Coronary artery (tissue), 2 donors: ENCODE measurements around the gene IFT81.
"Not testable (repeated sequence)": the region's sequence is repeated elsewhere in the genome, so short reads cannot be mapped to it uniquely, and the experiment has no call there.

Source experiments
- DNase-seq: peaks from one replicate; pipeline ENCODE4 v3.0.0-alpha.2; 2017; ENCODE audit warnings: low spot score
- H3K27ac ChIP-seq, 2 donors: fragments of 200-600 bp; sonication (generic); one replicate each; pipeline ENCODE4 v1.5.1; 2016 to 2019
- H3K4me3 ChIP-seq: fragments of 200-600 bp; sonication (generic); 2 replicates; pipeline ENCODE4 v1.5.1; 2016; ENCODE audit warnings: mild to moderate bottlenecking, moderate library complexity
- TF ChIP-seq, protein P1 (sequence below): fragments of 200-600 bp; sonication (generic); IDR thresholded peaks from one replicate; pipeline ENCODE4 v1.5.1; 2019; ENCODE audit warnings: antibody characterized with exemption

Gene IFT81

GRCh38 chr12:110248096-110248447, 123.9 kb downstream of the IFT81 start:
- no peak overlapping the region for H3K4me3 ChIP-seq
- TF ChIP-seq, protein P1, sequence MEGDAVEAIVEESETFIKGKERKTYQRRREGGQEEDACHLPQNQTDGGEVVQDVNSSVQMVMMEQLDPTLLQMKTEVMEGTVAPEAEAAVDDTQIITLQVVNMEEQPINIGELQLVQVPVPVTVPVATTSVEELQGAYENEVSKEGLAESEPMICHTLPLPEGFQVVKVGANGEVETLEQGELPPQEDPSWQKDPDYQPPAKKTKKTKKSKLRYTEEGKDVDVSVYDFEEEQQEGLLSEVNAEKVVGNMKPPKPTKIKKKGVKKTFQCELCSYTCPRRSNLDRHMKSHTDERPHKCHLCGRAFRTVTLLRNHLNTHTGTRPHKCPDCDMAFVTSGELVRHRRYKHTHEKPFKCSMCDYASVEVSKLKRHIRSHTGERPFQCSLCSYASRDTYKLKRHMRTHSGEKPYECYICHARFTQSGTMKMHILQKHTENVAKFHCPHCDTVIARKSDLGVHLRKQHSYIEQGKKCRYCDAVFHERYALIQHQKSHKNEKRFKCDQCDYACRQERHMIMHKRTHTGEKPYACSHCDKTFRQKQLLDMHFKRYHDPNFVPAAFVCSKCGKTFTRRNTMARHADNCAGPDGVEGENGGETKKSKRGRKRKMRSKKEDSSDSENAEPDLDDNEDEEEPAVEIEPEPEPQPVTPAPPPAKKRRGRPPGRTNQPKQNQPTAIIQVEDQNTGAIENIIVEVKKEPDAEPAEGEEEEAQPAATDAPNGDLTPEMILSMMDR: no peak
- peak overlapping the region; percentile 88 to 93 for H3K27ac ChIP-seq
- no peak for DNase-seq

DNA sequence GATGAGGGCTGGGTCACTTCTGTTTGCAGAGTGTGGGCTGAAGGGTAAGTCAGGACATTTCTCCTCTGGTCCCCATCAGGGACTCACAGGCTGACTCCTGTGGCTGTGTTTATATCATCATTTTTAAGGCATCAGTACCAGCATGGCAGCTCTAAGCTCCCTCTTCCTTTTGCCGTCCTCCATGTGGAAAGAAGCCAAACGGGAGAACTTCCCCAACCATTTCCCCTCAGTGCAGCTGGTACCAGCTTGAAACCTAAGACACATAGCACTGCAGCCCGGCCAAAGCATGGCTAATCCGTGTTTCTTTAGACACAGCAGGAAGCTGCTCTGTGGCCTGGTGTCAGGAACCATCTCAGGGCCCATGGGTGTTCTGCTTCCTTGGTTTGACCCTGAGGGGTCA, 124.9 kb downstream of the IFT81 start:
- peak overlapping the region; percentile 88 to 93 for H3K27ac ChIP-seq
- TF ChIP-seq, protein P1: no peak
- no peak for DNase-seq
- no peak overlapping the region for H3K4me3 ChIP-seq

GRCh38 chr12:110249716-110250225, 125.6 kb downstream of the IFT81 start:
- DNase-seq: no peak
- Histone ChIP-seq H3K27ac (peak overlapping the region; percentile 88 to 93), H3K4me3 (no peak overlapping the region)
- TF ChIP-seq, protein P1: no peak

GRCh38 chr12:110251381-110251780, 127.2 kb downstream of the IFT81 start:
- H3K4me3 ChIP-seq: no peak overlapping the region
- no peak for DNase-seq
- H3K27ac ChIP-seq: peak overlapping the region; percentile 42 to 88
- TF ChIP-seq, protein P1: no peak

DNA sequence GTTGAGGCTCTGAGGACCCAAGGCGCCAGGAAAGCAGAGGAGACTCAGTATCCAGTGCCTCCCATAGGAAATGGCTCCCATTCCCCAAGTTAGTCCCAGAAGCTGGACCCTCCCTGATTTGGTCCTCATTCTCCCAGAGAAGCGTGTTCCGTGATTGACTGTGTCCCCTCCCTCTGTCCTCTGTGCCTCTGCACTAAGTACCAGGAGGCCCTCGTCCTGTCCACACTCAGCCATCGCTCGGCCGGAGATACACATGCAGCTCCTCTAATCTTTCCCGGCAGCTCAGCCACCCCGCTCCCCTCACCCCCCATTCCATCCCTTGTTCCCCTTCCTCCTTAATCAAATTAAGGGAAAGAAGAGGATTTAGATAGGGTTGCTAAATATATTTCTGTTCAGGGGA, 128.6 kb downstream of the IFT81 start:
- TF ChIP-seq, protein P1: no peak
- Histone ChIP-seq H3K27ac (peak overlapping the region; percentile 85 to 87), H3K4me3 (peak overlapping the region; percentile 40)
- no peak for DNase-seq

DNA sequence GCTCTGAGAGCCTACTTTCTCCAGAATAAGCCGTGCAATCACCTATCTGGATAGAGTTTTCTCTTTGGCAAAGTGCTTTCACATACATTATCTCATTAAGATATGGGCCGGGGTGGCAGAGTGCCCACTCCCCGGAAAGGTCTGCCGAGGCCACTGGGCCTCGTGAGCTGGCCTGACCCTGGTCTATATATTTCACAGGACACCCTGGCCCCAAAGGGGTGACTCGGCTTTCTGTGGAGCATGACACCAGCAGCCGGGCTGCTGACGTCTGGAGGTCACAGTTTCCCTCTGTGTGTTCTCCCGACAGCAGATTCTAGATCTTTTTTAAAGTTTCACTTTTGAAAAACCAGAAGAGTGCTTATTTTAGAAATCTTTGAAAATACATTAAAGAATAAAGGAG, 129.0 kb downstream of the IFT81 start:
- TF ChIP-seq, protein P1: no peak
- Histone ChIP-seq H3K27ac (peak overlapping the region; percentile 85 to 87), H3K4me3 (peak overlapping the region; percentile 40)
- peak; percentile 84 for DNase-seq

GRCh38 chr12:110254971-110255540, 130.9 kb downstream of the IFT81 start:
- peak; percentile 40 for DNase-seq
- Histone ChIP-seq H3K27ac (no peak overlapping the region), H3K4me3 (no peak overlapping the region)
- TF ChIP-seq, protein P1: no peak

DNA sequence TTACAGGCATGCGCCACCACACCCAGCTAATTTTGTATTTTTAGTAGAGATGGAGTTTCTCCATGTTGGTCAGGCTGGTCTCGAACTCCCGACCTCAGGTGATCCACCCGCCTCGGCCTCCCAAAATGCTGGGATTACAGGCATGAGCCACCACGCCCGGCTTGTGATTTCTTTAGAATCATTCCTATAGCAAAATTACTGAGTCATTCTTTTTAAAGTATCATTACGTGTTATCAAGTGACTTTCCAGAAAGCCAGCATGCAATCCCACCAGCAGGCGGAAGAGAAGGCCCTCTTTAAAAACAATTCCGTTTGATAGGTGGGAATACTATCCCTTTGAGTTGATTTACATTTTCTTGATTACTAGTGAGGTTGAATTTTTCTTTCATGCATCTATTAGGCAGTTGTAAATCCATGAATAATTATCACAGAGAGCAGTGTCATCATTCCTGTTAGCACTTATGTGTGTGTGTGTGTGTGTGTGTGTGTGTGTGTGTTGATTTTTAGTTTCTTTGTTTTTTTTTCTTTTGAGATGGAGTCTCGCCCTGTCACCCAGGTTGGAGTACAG, 131.8 kb downstream of the IFT81 start:
- DNase-seq, H3K4me3 ChIP-seq: not testable (repeated sequence)
- H3K27ac ChIP-seq: peak overlapping the region; percentile 78 to 88
